Activated CD4-positive, alpha-beta T cell treated with anti-CD3 and anti-CD28 coated beads, Interleukin-2, amount 50 U/mL, for 1 hour (primary cell): Measurements from ENCODE around the gene MRPL19.
"Not testable (repeated sequence)": the region's sequence is repeated elsewhere in the genome, so short reads cannot be mapped to it uniquely, and the experiment has no call there.

Experiments
- DNase-seq: peaks from one replicate; pipeline ENCODE4 v3.0.0-alpha.2; 2020

The MRPL19 gene

DNA sequence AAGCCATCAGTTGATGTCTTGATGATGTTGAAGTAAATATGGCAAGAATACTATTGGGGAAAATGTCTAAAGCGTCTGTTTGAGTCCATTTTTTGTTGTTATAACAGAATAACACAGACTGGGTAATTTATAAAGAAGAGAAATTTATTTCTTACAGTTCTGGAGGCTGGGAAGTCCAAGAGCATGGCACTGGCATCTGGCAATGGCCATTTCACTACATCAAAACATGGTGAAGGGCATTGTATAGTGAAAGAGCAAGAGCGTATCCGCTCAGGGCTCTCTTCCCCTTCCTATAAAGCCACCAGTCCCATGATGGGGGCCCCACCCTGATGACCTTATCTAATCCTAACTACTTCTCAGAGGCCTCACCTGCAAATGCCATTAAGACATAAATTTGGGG lies 29.6 kb upstream of the MRPL19 start:
- DNase-seq = no peak

DNA sequence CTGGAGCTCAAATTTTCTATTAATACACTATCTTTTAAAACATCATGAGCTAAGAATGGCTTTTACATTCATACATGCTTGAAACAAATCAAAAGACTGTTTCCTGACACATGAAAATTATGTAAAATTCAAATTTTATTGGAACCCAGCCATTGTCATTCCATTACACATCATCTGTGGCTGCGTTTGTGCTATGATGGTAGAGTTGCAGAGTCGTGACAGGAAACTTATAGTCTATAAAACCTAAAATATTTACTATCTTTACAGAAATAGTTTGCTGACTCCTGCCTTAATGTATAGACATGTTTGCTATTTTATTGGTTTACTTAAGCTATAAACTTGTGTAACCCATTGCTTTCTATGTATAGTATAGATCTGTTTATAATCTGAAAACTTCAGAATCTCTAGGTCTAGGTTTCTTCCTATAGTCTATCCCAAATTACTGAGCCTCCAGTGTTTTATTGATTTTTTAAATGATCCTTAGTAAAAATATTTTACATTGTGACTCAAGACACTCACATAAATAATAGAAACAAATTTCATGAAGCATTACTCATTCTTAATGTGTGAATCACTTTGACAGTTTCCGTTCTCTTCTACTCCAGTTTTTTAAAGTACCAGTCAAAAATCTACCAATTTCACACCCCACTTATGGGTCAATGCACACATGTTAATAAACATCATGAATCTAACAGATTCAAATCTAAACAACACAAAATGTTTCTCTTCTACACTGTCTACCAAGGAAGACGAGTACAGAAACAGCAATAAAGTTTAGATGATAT lies 26.4 kb upstream of the MRPL19 start:
- no peak for DNase-seq

DNA sequence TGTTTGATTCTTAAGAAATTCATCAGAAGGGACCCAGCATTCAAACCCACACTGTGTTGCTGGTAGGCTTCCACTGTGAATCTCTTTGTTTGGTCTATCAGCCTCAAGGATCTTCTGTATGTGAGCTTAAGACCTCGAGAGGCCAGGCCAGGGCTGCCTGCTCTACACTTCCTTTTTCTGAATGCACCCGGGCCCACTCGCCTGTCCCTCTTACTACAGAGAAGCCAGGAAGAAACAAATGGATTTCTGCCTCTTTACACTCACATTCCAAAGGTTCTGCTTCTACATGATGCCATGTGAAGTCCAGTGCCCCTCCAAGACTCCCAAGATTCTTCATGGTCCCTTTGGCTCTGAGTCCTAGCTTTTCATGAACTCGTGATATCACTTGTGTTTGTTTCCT lies 25.4 kb upstream of the MRPL19 start:
- DNase-seq = no peak

DNA sequence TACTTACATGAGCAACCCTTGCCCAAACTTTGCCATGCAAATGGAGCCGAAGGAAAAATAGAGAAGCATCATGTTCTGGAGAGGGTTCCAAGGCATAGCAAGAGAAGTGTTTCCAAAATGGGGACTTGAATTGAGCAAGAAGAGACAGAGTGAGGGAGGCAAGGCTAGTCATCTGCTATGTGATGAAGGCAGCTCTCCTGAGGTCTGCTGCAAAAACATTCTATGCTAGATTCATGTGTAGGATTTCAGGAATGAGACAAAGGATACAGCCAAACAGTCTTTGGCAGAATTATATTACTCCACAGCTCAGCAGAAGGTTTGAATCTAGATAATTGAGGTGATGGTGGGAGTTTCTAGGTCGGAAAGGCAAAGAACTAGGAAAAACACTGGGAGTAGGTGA lies 24.1 kb upstream of the MRPL19 start:
- no peak for DNase-seq

DNA sequence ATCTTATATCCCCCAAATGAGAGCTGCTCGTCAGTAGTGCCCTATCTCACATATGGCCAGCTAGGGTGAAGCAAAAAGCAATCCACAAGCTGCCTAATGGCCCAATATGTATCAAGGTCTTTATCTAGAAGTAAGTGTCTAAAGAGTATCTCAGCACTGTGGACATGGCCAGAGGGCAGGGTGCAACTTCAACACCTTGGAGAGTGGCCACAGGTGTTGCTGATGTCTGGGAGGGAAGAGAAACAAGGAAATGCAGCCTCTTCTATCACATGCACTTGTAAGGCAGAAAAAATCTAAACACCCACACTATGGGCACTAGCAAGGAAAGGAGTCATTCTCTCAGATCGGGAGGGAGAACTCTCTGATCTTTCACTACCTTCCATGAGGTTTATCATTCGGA lies 23.7 kb upstream of the MRPL19 start:
- no peak for DNase-seq

DNA sequence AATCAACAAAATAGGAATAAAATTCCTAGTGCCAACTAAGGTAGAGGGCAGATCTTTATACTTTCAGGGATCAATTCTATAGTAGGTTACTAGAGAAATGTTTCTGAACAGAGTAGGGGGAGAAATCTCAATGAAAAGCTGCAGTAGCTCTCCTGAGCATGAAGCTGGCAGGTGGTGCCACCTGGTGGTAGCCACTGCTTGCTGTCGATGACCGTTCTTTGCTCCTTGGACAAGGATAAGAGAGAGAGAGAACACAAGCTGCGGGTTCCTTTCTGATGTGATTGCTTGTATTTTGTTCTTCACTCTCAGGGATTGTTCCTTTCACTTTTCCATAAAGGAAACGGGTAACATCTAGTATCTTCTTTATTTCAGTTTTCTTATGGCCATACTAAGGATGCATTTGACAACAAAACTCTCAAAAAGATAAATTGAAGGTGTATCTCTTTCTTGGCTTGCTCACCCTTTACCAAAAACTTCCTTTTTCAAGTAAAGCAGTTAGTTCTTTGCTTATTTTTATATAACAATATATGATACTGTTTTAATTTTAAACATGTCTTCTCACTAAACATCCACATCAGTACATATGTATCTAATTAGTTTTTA lies 18.6 kb upstream of the MRPL19 start:
- DNase-seq = peak; percentile 55

DNA sequence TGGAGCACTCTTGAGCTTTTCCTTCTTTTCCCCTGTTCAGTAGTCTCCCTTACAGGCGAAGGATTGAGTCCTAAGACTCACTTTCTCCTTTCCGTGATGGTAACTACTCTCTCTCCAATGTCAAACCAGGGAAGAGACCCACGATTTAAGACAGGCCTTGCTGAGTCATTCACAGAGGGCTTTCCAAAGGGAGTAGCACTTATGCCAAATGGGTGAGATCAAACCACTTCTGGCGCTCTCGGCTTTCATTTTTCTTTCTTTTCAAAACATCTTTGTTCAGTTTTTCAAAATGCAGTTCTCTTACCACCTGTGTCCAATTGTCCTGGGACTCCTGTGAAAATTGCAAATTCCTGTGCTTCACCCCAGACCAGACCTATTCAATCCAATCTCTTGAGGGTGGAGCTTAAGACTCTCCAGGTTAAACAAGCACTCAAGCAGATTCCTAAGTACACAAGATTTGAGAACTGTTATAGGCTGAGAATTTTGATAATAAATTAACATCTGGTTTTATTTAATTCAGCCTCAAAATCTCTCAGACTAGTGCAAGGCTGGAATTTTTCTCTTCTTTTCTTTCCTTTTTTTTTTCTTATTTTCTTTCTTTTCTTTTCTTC lies 14.4 kb upstream of the MRPL19 start:
- no peak for DNase-seq

DNA sequence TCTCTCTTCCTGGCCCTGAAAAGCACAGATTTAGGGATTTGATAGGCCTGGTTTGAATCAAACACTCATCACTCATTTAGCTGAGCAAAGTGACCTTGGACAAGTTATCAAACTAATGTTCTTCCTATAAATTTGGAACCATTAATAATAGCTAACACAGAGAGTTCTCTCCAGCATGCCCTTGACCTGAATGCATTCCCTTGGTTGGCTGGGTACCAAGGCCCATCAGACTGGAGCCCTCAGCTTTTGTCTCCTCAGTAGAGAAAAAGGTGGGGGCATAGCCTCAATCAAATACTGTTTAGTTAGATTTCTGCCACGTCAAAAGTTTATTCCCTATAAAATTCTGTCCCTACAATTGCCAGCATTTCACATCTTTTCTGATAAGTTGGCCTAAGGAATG lies 13.8 kb upstream of the MRPL19 start:
- DNase-seq = no peak

DNA sequence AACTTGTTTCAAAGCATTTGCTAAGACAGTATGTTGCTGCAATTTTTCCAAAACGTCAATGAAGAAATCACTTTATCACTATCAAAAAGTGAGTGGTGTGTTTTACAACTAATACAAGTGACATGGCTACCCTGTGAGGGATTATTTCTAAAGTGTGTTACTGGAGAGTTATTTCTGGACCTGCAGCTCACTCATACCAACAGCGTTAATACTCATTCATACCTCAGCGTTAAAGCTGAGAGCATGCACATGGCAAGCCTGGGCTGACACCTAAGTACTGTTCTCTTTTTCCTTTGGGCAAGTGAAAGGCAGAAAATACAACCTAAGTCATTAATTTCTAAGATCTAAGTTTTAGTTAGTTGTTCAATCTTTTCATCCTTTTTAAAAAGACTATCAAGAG lies 13.0 kb upstream of the MRPL19 start:
- DNase-seq = no peak

DNA sequence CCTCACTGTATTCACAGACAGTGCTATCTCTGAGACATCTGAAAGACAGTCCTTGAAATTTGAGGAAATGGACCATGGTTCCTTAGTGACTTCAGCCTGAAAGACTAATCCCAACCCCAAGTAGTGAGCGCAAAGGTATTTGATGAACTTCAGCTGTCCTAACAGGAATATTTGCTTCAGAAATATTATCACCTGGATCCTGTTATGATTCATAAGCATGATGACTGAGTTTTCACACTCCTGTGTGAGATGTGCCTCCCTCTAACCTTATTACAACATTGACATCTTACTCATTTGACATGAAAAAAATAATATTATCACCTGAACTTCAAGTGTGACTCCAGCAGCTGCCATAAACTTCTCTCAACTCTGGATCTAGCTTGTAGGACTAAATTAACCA lies 11.6 kb upstream of the MRPL19 start:
- no peak for DNase-seq

DNA sequence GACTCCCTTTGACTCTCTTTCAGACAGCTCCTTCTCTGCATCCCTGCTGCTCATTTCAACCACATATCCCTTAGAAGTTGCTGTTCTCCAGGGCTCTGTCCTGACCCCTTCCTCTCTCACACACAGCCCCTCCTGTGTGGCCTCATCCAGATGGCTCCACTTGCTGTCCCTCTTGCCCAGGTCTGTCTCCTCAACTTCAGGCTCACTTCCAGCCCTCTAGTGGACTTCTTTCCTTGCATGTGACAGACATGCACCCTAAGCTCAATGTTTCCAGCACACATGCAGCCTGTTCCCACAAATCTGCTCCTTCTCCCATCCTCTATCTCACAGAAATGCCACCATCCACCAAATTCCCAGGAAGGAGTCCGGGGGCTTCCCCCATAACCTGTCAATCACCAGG lies 9.0 kb upstream of the MRPL19 start:
- no peak for DNase-seq

DNA sequence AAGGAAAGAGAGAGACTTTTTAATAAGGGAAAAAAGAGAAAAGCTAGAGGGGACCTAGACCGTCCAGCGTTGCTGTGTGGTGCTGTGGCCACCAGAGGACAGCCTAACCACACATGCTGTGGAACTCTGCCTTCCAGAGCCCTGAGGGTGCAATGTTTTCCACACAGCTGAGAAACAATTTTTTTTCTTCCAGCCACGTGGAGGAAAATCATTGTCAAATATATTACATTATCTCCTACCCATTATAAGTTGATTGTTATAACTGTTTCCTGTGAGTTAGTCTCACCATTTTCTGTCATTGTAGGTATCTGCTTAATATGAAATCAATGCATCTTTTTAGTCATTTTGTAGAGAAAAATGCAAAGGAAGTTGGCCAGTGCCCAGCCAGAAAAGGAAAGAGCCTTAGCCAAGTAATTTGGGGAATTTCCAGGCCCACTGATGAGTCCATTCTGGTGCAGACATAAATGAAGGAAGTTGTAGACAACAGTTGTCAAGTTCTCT lies 5.9 kb upstream of the MRPL19 start:
- DNase-seq = peak; percentile 47

DNA sequence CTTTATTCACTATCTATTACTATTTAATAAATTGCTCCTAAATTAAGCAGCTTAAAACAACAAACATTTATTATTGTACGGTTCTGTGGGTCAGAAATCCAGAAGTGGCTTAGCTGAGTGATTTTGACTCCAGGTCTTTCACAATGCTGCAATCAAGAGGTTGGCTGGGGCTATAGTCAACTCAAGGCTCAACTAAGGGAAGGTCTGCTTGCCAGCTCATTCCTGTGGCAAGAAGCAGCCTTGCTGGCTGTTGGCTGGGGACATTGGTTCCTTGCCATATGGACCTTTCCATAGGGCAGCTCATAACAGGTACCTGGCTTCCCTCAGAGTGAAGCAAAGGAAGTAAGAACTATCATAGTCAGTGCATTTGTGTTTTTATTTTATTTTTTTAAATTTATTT lies 5.0 kb upstream of the MRPL19 start:
- DNase-seq = no peak

DNA sequence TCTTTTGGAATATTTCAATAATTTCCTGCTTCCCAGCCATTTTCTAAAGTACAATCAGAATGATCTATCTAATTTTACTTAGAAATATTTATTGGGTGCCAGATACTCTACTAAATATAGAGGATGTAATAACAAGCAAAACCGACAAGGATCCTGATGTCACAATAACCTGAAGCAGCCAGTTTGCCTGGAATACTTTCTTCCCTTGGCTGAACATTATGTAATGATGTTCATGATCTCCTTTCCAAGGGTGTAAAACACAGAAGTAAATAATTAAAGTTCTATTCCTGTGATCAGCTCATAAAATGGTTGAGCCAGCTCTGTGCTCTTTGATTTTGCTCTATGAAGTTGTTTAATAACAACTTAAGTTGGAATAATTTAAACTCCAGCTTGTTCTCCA lies 2.6 kb upstream of the MRPL19 start:
- no peak for DNase-seq

DNA sequence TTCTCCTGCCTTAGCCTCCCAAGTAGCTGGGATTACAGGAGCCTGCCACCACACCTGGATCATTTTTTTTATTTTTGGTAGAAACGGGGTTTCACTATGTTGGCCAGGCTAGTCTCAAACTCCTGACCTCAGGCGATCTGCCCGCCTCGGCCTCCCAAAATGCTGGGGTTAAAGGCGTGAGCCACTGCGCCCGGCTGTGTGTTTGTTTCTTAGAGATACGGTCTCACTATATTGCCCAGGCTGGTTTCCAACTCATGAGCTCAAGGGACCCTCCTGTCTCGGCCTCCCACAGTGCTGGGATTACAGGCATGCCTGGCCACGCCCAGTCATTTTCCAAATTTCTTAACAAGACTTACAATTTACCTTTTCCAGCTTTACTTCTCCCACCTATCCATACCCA lies 940 bp upstream of the MRPL19 start:
- DNase-seq = no peak

DNA sequence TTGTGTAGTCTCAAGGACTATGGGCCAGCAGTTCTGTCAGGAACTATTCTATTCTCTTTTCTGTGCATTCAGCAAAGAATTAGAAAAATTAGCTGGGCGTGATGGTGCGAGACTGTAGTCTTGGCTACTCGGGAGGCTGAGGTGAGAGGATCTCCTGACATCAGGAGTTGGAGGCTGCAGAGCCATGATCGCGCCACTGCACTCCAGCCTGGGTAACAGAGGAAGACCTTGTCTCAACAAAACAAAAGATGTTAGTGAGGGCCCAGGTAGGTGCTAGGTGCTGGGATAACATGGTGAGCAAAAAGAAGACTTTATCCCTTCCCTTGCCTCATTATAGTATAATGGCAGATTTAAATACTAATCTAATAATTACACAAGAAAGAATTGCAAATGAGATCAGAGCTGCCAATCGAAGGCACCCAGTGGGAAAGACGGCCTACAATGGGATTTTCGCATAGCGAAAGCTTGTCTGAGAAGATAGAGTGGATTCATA lies 447 bp upstream of the MRPL19 start:
- DNase-seq = no peak

DNA sequence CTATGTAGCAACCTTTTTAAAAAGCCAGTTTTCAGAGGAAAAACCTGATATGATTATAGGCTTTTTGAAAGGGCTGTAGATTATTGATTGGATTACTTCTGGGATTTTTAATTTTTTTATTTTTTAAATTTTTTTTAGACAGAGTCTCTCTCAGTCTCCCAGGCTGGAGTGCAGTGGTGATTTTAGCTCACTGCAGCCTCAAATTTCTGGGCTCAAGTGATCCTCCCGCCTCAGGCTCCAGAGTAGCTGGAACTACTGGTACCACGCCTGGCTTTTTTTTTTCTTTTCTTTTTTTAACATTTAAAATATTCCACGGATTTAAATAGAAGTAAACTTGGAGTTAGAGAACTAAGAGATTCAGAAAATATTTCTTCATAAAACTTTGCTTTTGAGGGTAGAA lies 1.2 kb downstream of the MRPL19 start:
- no peak for DNase-seq

DNA sequence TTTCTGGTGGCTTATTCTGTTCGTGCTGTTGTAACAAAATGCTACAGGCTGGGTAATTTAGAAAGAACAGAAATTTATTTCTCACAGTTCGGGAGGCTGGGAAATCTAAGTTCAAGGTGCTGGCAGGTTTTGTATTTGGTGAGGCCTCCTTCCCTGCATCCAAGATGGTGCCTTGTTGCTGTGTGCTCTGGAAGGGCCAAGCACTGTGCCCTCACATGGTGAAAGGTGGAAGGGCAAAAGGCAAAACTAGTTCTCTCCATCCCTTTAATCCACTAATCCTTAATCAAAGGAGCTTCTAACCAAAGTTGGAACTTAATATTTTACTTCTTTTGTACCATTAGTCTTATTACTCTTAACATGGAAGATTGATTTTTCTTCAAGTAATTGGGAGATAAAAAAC lies 7.4 kb downstream of the MRPL19 start:
- DNase-seq = no peak

DNA sequence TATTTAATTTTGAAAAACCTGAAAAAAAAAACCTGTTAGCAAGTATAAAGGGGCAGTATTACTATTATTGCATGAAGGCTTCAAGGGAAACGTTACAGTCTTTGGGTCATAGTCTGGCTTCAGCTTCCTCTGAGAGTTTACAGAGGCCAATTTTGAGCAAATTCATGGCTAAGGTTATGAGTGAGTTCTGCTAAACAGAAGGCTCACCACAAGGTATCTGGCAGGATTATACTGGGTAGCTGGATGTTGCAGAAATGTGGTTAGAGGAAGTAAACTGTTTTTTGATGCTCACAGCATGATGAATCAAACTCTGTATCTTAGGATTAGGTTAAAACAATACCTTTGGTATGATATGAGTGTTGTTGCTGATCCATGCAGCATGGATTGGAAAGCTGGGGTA lies 9.3 kb downstream of the MRPL19 start:
- no peak for DNase-seq

DNA sequence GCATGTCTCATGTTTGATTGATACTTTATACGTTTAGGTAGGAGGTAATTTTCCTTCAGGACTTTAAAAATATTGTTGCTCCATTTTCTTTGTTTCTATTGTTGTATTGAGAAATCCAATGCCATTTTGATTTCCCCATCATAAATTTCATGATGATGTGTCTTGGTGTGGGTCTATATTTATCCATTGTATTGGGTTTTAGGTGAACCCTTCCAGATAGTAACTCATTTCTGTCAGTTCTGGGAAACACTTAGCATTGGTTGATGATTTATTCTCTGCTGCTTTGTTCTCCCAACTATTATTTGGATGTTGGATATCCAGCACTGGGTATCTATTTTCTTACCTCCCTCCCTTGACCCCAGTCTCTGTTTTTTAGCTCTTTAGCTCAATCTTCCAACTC lies 10.0 kb downstream of the MRPL19 start:
- no peak for DNase-seq

DNA sequence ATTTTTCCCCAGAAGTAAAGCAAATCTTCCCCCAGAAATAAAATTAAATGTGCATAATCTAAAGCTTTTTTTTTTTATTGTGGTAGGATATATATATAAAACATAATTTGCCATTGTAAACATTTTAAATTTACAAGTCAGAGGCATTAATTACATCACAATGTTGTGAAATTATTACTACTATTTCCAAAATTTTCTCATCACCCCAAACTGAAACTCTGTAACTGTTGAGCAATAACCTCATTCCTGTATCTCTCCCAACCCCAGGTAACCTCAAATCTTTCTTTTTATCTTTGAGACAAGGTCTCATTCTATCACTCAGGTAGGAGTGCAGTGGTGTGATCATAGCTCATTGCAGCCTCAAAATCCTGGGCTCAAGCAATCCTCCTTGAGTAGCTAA lies 11.2 kb downstream of the MRPL19 start:
- no peak for DNase-seq

DNA sequence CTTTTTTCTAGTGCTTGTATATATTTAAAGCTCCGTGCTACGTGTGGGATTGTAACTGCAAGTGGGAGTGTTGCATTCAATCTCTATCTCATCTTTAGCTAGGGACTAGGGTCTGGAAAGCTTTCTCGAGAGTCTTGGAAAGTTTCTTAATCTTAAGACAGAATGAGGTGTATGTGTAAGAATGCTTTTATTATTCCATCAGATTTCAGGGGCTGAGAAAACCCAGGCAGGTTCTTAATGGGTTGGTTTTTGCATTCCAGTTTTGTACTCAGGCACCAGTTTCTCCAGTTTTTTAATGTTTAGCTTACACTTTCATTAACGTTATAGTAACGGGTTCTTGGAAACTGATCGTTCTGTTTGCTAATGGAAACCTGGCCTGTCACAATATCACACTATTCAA lies 20.3 kb downstream of the MRPL19 start:
- no peak for DNase-seq

DNA sequence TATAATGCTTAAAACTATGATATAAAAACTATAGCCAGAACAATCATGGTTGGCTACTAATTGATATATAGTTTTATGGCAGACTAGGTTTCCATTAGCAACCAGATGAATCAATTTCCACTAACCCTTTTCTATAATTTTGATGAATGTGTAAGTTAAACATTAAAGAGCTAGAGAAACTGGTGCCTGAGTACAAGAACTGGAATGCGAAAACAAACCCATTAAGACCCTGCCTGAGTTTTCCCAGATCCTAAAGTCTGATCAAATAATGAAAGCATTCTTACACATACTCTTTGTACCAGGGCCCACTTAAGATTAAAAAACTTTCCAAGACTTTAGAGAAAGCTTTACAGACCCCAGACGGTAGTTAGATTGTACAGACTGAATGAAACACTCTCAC lies 21.3 kb downstream of the MRPL19 start:
- DNase-seq = no peak

DNA sequence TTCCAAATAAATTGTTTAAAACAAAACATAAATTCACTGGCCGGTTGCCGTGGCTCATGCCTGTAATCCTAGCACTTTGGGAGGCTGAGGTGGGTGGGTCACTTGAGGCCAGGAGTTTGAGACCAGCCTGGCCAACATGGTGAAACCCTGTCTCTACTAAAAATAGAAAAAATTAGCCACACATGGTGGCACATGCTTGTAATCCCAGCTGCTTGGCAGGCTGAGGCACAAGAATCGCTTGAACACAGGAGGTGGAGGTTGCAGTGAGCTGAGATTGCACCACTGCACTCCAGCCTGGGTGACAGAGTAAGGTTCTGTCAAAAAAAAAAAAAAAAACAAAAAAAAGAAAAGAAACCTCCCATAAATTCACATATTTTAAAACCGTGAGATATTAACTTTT lies 28.8 kb downstream of the MRPL19 start:
- not testable (repeated sequence) for DNase-seq
